ENCODE results near the gene RUNX2. TPM values are rescaled to one million over a fixed set of nuclear protein-coding genes. Genes with fewer than 3 reads are reported as not detected.

The RUNX2 gene
- total RNA-seq, 1 experiment from 2014 or later: 3.8 TPM

DNA sequence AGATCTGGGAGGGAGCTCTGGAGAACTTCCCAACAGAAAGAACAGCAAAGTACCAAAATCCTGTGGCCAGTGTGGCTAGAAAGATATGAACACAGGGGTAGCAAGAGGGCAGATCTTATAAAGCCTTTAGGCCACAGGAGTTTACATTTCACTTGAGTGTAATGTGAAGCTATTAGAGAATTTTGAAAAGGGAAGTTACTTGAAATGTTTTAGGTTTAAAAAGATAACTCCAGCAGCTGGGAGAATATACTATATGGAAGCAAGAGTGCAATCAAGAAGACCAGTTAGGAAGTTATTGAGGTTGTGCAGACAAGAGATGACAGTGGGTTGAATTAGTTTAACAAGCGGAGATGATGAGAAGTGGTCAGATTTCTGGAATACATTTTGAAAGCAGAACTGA lies 41.7 kb downstream of the RUNX2 start:
- ChIA-PET POLR2A (ENCODE audit: unreplicated experiment) (interaction anchor here (0.5 kb wide), 1 partner anchor 120 kb away, joined by 8 read pairs; no protein-coding TSS in a partner anchor), CTCF (no interaction called here)
- H2AFZ ChIP-seq (ENCODE audit: low read length): no peak overlapping the region
- H4K20me1 ChIP-seq (ENCODE audit: low read length): no peaks in the 10 kb centered on the region
- peaks cover 18% of the 10 kb centered on the region for H3K79me2 ChIP-seq (ENCODE audit: low read length)
- no peaks in the 10 kb centered on the region for H3K9me3 ChIP-seq (ENCODE audit: low read length)
- no peaks in the 10 kb centered on the region for H3K27me3 ChIP-seq (ENCODE audit: low read length)
- no peak overlapping the region for H3K4me2 ChIP-seq (ENCODE audit: low read length)
- TF ChIP-seq EZH2phosphoT487 (IDR thresholded peaks at IDR 0.05; ENCODE audit: borderline replicate concordance, low read length): no peak
- no peaks in the 10 kb centered on the region for H3K9me2 ChIP-seq (replicated peaks; ENCODE audit: low read length)
- DNase-seq: no peak
- no peaks in the 10 kb centered on the region for H3K36me3 ChIP-seq (ENCODE audit: low read depth, low read length)
- no peaks in the 10 kb centered on the region for H3F3A ChIP-seq (ENCODE audit: low read length, unreplicated experiment)
- ATAC-seq: no peak
- H3K9ac ChIP-seq (ENCODE audit: low read length): no peak overlapping the region
- intact Hi-C loops (cut with micrococcal nuclease): no loop called here
- H3K27ac ChIP-seq (ENCODE audit: low read length): no peak overlapping the region
- H3K4me1 ChIP-seq (ENCODE audit: insufficient read depth, low read length): no peaks in the 10 kb centered on the region
- no TSS peak for BruUV-seq (replicated peaks)
- no peak overlapping the region for H3K4me3 ChIP-seq (ENCODE audit: low read length)

DNA sequence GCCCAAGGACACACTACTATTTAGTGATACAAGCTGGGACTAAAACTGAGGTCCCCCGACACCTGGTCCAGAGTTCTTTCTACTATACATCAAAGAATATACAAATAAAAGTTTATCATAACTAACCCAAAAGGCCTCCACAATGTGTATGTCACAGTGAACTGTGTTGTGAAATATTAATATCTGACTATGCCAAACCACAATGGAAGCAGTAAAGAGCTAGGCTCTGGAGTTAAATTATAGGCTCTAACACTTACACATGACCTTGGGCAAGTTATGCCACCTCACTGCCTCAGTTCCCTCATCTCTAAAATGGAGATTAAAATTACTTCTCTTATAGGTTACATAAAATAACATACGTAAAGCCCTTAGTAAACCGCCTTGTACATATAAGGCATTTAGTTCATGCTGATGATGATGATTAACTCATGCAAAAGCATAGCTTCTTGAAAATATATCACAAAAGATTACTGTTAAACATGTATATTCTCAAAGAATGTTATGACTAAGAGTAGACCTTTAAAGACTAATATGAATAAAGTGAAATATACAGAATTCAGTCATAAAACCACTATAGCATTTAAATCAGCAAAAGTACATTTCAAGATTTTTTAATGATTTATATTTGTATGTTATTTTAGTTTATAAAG lies 43.9 kb downstream of the RUNX2 start:
- Histone ChIP-seq H3K4me1 (ENCODE audit: insufficient read depth, low read length) (peaks cover 11% of the 10 kb centered on the region; the same call in 1 of the 2 replicates), H2AFZ (ENCODE audit: low read length) (no peak overlapping the region), H3K4me2 (ENCODE audit: low read length) (no peak overlapping the region), H3K9me3 (ENCODE audit: low read length) (no peaks in the 10 kb centered on the region), H3K9me2 (replicated peaks; ENCODE audit: low read length) (no peaks in the 10 kb centered on the region), H3K4me3 (ENCODE audit: low read length) (no peak overlapping the region), H3K27ac (ENCODE audit: low read length) (no peak overlapping the region), H3K79me2 (ENCODE audit: low read length) (peaks cover 40% of the 10 kb centered on the region), H3F3A (ENCODE audit: low read length, unreplicated experiment) (no peaks in the 10 kb centered on the region), H3K27me3 (ENCODE audit: low read length) (no peaks in the 10 kb centered on the region), H3K9ac (ENCODE audit: low read length) (no peak overlapping the region), H3K36me3 (ENCODE audit: low read depth, low read length) (no peaks in the 10 kb centered on the region), H4K20me1 (ENCODE audit: low read length) (no peaks in the 10 kb centered on the region)
- intact Hi-C loops (cut with micrococcal nuclease): no loop called here
- no peak for TF ChIP-seq EZH2 (IDR thresholded peaks at IDR 0.05; ENCODE audit: low read length, unreplicated experiment)
- TF ChIP-seq, protein P1, sequence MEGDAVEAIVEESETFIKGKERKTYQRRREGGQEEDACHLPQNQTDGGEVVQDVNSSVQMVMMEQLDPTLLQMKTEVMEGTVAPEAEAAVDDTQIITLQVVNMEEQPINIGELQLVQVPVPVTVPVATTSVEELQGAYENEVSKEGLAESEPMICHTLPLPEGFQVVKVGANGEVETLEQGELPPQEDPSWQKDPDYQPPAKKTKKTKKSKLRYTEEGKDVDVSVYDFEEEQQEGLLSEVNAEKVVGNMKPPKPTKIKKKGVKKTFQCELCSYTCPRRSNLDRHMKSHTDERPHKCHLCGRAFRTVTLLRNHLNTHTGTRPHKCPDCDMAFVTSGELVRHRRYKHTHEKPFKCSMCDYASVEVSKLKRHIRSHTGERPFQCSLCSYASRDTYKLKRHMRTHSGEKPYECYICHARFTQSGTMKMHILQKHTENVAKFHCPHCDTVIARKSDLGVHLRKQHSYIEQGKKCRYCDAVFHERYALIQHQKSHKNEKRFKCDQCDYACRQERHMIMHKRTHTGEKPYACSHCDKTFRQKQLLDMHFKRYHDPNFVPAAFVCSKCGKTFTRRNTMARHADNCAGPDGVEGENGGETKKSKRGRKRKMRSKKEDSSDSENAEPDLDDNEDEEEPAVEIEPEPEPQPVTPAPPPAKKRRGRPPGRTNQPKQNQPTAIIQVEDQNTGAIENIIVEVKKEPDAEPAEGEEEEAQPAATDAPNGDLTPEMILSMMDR (conservative IDR thresholded peaks at IDR 0.05; ENCODE audit: low read depth, low read length): no peak
- no peak for TF ChIP-seq EZH2phosphoT487 (IDR thresholded peaks at IDR 0.05; ENCODE audit: borderline replicate concordance, low read length)
- DNase-seq (no peak), ATAC-seq (no peak)
- CTCF ChIA-PET: no interaction called here
- BruUV-seq (replicated peaks): no TSS peak
- POLR2A ChIA-PET (ENCODE audit: unreplicated experiment): no interaction called here

GRCh38 chr6:45375449-45375848 lies 47.3 kb downstream of the RUNX2 start:
- H3K27ac ChIP-seq (ENCODE audit: low read length): no peak overlapping the region
- H3K36me3 ChIP-seq (ENCODE audit: low read depth, low read length): no peaks in the 10 kb centered on the region
- H3K4me3 ChIP-seq (ENCODE audit: low read length): no peak overlapping the region
- TF ChIP-seq, protein P1 (conservative IDR thresholded peaks at IDR 0.05; ENCODE audit: low read depth, low read length): no peak
- TF ChIP-seq EZH2phosphoT487 (IDR thresholded peaks at IDR 0.05; ENCODE audit: borderline replicate concordance, low read length): no peak
- no peak for TF ChIP-seq EZH2 (IDR thresholded peaks at IDR 0.05; ENCODE audit: low read length, unreplicated experiment)
- no peaks in the 10 kb centered on the region for H3K9me3 ChIP-seq (ENCODE audit: low read length)
- DNase-seq: no peak
- H3K4me2 ChIP-seq (ENCODE audit: low read length): no peak overlapping the region
- no peaks in the 10 kb centered on the region for H3F3A ChIP-seq (ENCODE audit: low read length, unreplicated experiment)
- peaks cover 51% of the 10 kb centered on the region for H3K79me2 ChIP-seq (ENCODE audit: low read length)
- CTCF ChIA-PET: interaction anchor here (0.6 kb wide), 1 partner anchor 449 kb away, joined by 3 read pairs; no protein-coding TSS in a partner anchor
- H4K20me1 ChIP-seq (ENCODE audit: low read length): no peaks in the 10 kb centered on the region
- POLR2A ChIA-PET (ENCODE audit: unreplicated experiment): no interaction called here
- no peak for ATAC-seq
- no peak overlapping the region for H2AFZ ChIP-seq (ENCODE audit: low read length)
- H3K9ac ChIP-seq (ENCODE audit: low read length): no peak overlapping the region
- H3K9me2 ChIP-seq (replicated peaks; ENCODE audit: low read length): no peaks in the 10 kb centered on the region
- no peaks in the 10 kb centered on the region for H3K27me3 ChIP-seq (ENCODE audit: low read length)
- intact Hi-C loops (cut with micrococcal nuclease): loop anchor here (5.0 kb wide), 1 partner anchor 288 kb away; no protein-coding TSS in a partner anchor
- BruUV-seq (replicated peaks): no TSS peak
- peaks cover 19% of the 10 kb centered on the region for H3K4me1 ChIP-seq (ENCODE audit: insufficient read depth, low read length)

Data from PC-3 (cell line).